Measurements from ENCODE around the gene ACAD10.

DNA sequence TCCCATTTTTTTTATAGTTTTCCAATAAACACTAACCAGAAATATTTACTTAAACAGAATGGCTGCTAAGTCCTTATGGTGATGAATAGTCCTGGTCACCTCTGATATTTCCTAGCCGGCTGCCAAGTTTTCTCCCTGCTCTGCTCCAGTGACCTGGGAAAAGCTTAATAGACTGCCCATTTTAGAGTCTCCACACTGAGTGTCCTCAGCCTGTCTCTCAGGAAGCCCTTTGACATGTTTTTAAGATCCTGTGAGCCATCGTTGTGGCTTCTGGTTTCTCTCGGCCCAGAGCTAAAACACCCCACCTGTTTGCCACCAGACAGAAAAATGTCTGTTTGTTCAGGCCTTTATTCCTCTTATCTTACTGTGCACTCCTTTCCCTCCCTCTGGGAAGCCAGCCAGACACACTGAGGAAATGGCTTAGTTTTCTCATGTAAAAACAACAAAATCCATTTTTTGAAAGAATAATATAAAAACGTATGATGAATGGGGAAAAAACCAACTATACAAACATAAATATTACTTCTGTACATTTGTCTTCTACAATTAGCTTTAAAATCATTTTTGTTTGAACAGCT lies 55.5 kb downstream of the ACAD10 start:
- TF ChIP-seq POLR2A (IDR thresholded peaks at IDR 0.05) = no peak
- TF ChIP-seq, protein P1, sequence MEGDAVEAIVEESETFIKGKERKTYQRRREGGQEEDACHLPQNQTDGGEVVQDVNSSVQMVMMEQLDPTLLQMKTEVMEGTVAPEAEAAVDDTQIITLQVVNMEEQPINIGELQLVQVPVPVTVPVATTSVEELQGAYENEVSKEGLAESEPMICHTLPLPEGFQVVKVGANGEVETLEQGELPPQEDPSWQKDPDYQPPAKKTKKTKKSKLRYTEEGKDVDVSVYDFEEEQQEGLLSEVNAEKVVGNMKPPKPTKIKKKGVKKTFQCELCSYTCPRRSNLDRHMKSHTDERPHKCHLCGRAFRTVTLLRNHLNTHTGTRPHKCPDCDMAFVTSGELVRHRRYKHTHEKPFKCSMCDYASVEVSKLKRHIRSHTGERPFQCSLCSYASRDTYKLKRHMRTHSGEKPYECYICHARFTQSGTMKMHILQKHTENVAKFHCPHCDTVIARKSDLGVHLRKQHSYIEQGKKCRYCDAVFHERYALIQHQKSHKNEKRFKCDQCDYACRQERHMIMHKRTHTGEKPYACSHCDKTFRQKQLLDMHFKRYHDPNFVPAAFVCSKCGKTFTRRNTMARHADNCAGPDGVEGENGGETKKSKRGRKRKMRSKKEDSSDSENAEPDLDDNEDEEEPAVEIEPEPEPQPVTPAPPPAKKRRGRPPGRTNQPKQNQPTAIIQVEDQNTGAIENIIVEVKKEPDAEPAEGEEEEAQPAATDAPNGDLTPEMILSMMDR (IDR thresholded peaks at IDR 0.05) = no peak

Data from esophagus squamous epithelium (tissue), 4 donors.